CD8-positive, alpha-beta memory T cell (primary cell): ENCODE measurements around the gene KRT84. TPM values are rescaled to one million over a fixed set of nuclear protein-coding genes. Genes with fewer than 3 reads are reported as not detected.
A peak's percentile ranks its signal among the peaks of the same experiment; 100 is the strongest.

Source experiments
- CTCF ChIA-PET: fragments of 350-600 bp; sonication (Branson Sonifier 250); formaldehyde crosslinking; loops from one replicate; lab custom pipeline; 2021; ENCODE audit warnings: antibody characterized with exemption; lab: Charles Lee
- POLR2A ChIA-PET: fragments of 350-600 bp; sonication (Branson Sonifier 250); formaldehyde crosslinking; loops from one replicate; lab custom pipeline; 2021; ENCODE audit warnings: antibody characterized with exemption; lab: Charles Lee
- DNase-seq, 5 donors: peaks; one replicate each; pipeline versions ENCODE4 v3.0.0 to v3.0.0-alpha.2; 2020 to 2022; ENCODE audit warnings: mixed read lengths in 1 of 5
- H3K27ac ChIP-seq: one replicate; pipeline ENCODE4 v1.7.0; 2013; ENCODE audit warnings: low read depth, mild to moderate bottlenecking, low read length, moderate library complexity
- H3K27me3 ChIP-seq: 2 replicates; pipeline ENCODE4 v1.7.0; 2013; ENCODE audit warnings: low read length, mild to moderate bottlenecking; ENCODE audit not compliant: insufficient read depth, poor library complexity, severe bottlenecking
- H3K36me3 ChIP-seq: 2 replicates; pipeline ENCODE4 v1.7.0; 2013; ENCODE audit warnings: mild to moderate bottlenecking, low read length, moderate library complexity; ENCODE audit not compliant: insufficient read depth
- H3K4me1 ChIP-seq: 2 replicates; pipeline ENCODE4 v1.7.0; 2013; ENCODE audit warnings: mild to moderate bottlenecking, low read length, moderate library complexity; ENCODE audit not compliant: insufficient read depth
- H3K4me3 ChIP-seq: 2 replicates; pipeline ENCODE4 v1.7.0; 2013; ENCODE audit warnings: mild to moderate bottlenecking, low read length
- H3K9me3 ChIP-seq: 2 replicates; pipeline ENCODE4 v1.7.0; 2013; ENCODE audit warnings: mild to moderate bottlenecking, low read length
- H3K27ac Mint-ChIP-seq, 8 donors: one replicate each; pipeline ENCODE4 v1.8.0; 2020 to 2021; ENCODE audit warnings: mixed read lengths in 8 of 8, mild to moderate bottlenecking in 6 of 8, inconsistent platforms in 3 of 8, moderate library complexity in 3 of 8
- H3K27me3 Mint-ChIP-seq, 2 donors: one replicate each; pipeline ENCODE4 v1.8.0; 2020 to 2021; ENCODE audit warnings: mixed read lengths in 2 of 2, mild to moderate bottlenecking in 1 of 2, moderate library complexity in 1 of 2
- H3K36me3 Mint-ChIP-seq, 3 donors: one replicate each; pipeline ENCODE4 v1.8.0; 2020 to 2021; ENCODE audit warnings: mixed read lengths in 3 of 3, inconsistent platforms in 1 of 3, mild to moderate bottlenecking in 1 of 3
- H3K4me1 Mint-ChIP-seq, 3 donors: one replicate each; pipeline ENCODE4 v1.8.0; 2020 to 2021; ENCODE audit warnings: mixed read lengths in 3 of 3, inconsistent platforms in 1 of 3, mild to moderate bottlenecking in 1 of 3
- H3K4me3 Mint-ChIP-seq, 7 donors: one replicate each; pipeline ENCODE4 v1.8.0; 2020 to 2021; ENCODE audit warnings: mixed read lengths in 7 of 7, mild to moderate bottlenecking in 6 of 7, moderate library complexity in 4 of 7, inconsistent platforms in 2 of 7
- H3K9me3 Mint-ChIP-seq, 5 donors: one replicate each; pipeline ENCODE4 v1.8.0; 2020 to 2022; ENCODE audit warnings: mixed read lengths in 5 of 5, mild to moderate bottlenecking in 3 of 5, moderate library complexity in 2 of 5, inconsistent platforms in 1 of 5
- polyA plus RNA-seq: library from polyadenylated mRNA; unstranded; fragments of 300-500 nt; fragmentation: Illumina TruSeq; gene quantifications from one replicate; pipeline ENCODE4 v1.2.3, GENCODE V29; 2021
- total RNA-seq, 2 experiments: library from RNA; stranded (reverse); gene quantifications; one replicate each; pipeline ENCODE4 v1.2.3, GENCODE V29; 2021

KRT84 gene, protein sequence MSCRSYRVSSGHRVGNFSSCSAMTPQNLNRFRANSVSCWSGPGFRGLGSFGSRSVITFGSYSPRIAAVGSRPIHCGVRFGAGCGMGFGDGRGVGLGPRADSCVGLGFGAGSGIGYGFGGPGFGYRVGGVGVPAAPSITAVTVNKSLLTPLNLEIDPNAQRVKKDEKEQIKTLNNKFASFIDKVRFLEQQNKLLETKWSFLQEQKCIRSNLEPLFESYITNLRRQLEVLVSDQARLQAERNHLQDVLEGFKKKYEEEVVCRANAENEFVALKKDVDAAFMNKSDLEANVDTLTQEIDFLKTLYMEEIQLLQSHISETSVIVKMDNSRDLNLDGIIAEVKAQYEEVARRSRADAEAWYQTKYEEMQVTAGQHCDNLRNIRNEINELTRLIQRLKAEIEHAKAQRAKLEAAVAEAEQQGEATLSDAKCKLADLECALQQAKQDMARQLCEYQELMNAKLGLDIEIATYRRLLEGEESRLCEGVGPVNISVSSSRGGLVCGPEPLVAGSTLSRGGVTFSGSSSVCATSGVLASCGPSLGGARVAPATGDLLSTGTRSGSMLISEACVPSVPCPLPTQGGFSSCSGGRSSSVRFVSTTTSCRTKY
- not detected for total RNA-seq
- not detected for polyA plus RNA-seq

DNA sequence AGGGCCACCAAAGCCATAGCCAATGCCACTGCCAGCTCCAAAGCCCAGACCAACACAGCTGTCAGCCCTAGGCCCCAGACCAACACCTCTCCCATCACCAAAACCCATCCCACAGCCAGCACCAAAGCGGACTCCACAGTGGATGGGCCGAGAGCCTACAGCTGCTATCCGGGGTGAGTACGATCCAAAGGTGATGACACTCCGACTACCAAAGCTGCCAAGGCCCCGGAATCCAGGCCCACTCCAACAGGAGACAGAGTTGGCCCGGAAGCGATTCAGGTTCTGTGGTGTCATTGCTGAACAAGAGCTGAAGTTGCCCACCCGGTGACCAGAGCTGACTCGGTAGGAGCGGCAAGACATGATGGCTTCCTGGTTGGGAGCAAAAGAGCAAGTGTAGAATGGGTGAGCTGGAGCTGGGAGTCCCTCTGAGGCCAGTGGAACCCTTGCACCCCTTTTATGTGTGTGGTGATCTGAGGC is at the start of gene KRT84:
Gene KRT84 (minus strand): TSS at position 427 of the 477 bp plus-strand sequence. CDS start 67 bp downstream, at position 360.
- Mint-ChIP-seq H3K4me3 (no peak within 1 kb of the TSS), H3K4me1 (peaks cover 6 to 19% (median 16%) of the 10 kb centered on the region in 3 donors), H3K9me3 (no peaks in the 10 kb centered on the region), H3K27me3 (peaks cover 0 to 6% of the 10 kb centered on the region in 2 donors), H3K27ac (peak within 1 kb of the TSS in 1 of 8 donors; percentile 12), H3K36me3 (no peaks in the 10 kb centered on the region)
- Histone ChIP-seq H3K9me3 (no peaks in the 10 kb centered on the region), H3K4me1 (no peaks in the 10 kb centered on the region), H3K36me3 (no peaks in the 10 kb centered on the region), H3K27me3 (no peaks in the 10 kb centered on the region), H3K4me3 (no peak within 1 kb of the TSS), H3K27ac (no peak within 1 kb of the TSS)
- POLR2A ChIA-PET: no interaction called here
- CTCF ChIA-PET: interaction anchor here (2.0 kb wide), 1 partner anchor 8 kb away, joined by 4 read pairs; no protein-coding TSS in a partner anchor
- no peak for DNase-seq

DNA sequence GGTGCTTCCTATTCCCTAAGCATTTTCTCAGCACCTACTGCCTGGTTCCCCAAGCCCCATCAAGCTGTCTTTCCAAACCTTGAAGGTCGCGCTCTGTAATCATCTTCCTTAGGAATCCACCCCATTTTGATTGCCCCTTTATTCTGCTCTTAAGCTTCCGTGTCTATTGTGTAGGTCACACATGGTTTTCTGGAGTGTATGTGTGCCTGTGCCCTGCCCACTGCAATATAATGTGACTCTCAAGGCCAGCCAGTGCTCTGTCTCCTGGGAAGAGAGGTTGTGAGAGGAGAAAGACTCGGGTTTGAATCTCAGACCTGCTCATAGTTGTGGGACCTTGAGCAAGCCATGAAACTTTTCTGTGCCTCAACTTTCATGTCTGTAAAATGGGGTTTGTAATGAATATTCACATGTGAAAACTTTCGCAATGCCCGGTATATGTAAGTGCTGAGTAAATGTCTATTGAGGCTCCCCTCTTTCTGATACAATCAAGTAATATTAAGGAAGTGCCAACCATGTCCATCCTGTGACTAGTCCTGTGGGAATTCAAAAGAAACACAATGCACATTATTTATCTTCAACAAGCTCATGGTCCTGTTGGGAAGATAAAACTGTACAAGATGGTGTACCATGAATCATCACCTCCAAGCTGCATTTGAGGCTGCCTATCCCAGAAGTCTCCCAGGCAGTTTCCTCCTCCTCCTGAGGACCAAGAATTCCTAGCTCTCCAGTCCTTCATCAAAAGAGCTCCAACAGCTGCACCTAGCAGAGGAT is 49.5 kb upstream of the KRT84 start:
- no peak overlapping the region for H3K27ac Mint-ChIP-seq
- peaks cover 17 to 58% of the 10 kb centered on the region in 2 donors for H3K27me3 Mint-ChIP-seq
- no peaks in the 10 kb centered on the region for H3K4me1 Mint-ChIP-seq
- Histone ChIP-seq H3K9me3 (no peaks in the 10 kb centered on the region), H3K36me3 (no peaks in the 10 kb centered on the region), H3K4me3 (no peak overlapping the region), H3K4me1 (no peaks in the 10 kb centered on the region), H3K27me3 (peaks cover 11% of the 10 kb centered on the region), H3K27ac (no peak overlapping the region)
- DNase-seq: no peak
- CTCF ChIA-PET: no interaction called here
- no peak overlapping the region for H3K4me3 Mint-ChIP-seq
- POLR2A ChIA-PET: no interaction called here
- no peaks in the 10 kb centered on the region for H3K9me3 Mint-ChIP-seq
- no peaks in the 10 kb centered on the region for H3K36me3 Mint-ChIP-seq

- Histone ChIP-seq H3K9me3 (no peaks in the 10 kb centered on the region), H3K27me3 (peaks cover 11% of the 10 kb centered on the region), H3K36me3 (no peaks in the 10 kb centered on the region), H3K4me3 (no peak within 1 kb of the TSS), H3K4me1 (no peaks in the 10 kb centered on the region), H3K27ac (no peak within 1 kb of the TSS)
- Mint-ChIP-seq H3K4me3 (no peak within 1 kb of the TSS), H3K36me3 (no peaks in the 10 kb centered on the region), H3K4me1 (no peaks in the 10 kb centered on the region), H3K9me3 (no peaks in the 10 kb centered on the region), H3K27me3 (peaks cover 15 to 59% of the 10 kb centered on the region in 2 donors), H3K27ac (no peak within 1 kb of the TSS)
- CTCF ChIA-PET: no interaction called here
- POLR2A ChIA-PET: no interaction called here
- no peak for DNase-seq
Observed at GRCh38 chr12:52434081-52434733, 48.8 kb upstream of the KRT84 start, which contains the start of gene KRT75. TSS of gene KRT75 (minus strand) at chr12:52434371. CDS start at chr12:52434304, 67 bp downstream.

- Mint-ChIP-seq H3K4me1 (no peaks in the 10 kb centered on the region), H3K4me3 (no peak overlapping the region), H3K27me3 (peaks cover 18 to 65% of the 10 kb centered on the region in 2 donors), H3K36me3 (no peaks in the 10 kb centered on the region), H3K9me3 (no peaks in the 10 kb centered on the region), H3K27ac (no peak overlapping the region)
- H3K9me3 ChIP-seq: no peaks in the 10 kb centered on the region
- ChIA-PET CTCF (no interaction called here), POLR2A (no interaction called here)
- no peaks in the 10 kb centered on the region for H3K4me1 ChIP-seq
- no peak for DNase-seq
- H3K36me3 ChIP-seq: no peaks in the 10 kb centered on the region
- no peak overlapping the region for H3K27ac ChIP-seq
- H3K4me3 ChIP-seq: no peak overlapping the region
- peaks cover 11% of the 10 kb centered on the region for H3K27me3 ChIP-seq
Observed at GRCh38 chr12:52433501-52434080, 48.1 kb upstream of the KRT84 start.

DNA sequence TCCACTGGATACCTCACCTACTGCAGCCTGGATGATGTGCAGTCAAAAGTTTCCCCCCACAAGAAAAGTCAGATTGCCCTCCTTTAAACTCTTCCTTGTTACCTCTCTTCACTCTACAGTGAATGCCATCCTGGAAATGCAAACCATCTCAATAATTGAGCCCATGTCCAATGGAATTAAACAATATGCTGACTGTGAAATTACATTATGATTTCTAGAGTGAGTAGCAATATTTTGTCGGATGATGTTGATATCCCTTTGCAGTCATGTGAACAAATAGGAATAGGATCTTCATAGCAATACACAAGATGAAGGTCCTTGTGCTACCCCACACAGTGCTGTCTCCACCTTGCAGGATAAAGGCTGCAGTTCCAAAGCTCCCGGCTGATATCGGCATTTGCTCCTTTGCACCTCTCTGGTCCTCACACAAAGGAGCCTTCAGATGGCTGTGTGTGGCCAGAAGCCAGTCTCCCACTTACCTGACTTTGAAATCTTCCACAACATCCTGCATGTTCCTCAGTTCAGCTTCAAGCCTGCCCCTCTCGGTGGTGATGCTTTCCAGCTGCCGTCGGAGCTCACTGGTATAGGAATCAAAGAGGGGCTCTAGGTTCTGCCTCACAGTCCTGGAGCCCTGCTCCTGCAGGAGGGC is 47.2 kb upstream of the KRT84 start:
- H3K4me1 ChIP-seq: no peaks in the 10 kb centered on the region
- no peaks in the 10 kb centered on the region for H3K36me3 ChIP-seq
- Mint-ChIP-seq H3K4me1 (no peaks in the 10 kb centered on the region), H3K36me3 (no peaks in the 10 kb centered on the region), H3K9me3 (no peaks in the 10 kb centered on the region), H3K27ac (no peak overlapping the region), H3K4me3 (no peak overlapping the region), H3K27me3 (peaks cover 18 to 65% of the 10 kb centered on the region in 2 donors)
- DNase-seq: no peak
- H3K9me3 ChIP-seq: no peaks in the 10 kb centered on the region
- no peak overlapping the region for H3K4me3 ChIP-seq
- CTCF ChIA-PET: no interaction called here
- peaks cover 11% of the 10 kb centered on the region for H3K27me3 ChIP-seq
- no peak overlapping the region for H3K27ac ChIP-seq
- POLR2A ChIA-PET: no interaction called here

GRCh38 chr12:52428121-52428520 is 42.7 kb upstream of the KRT84 start:
- Histone ChIP-seq H3K9me3 (no peaks in the 10 kb centered on the region), H3K4me1 (no peaks in the 10 kb centered on the region), H3K27ac (no peak overlapping the region), H3K4me3 (no peak overlapping the region), H3K27me3 (peaks cover 11% of the 10 kb centered on the region), H3K36me3 (no peaks in the 10 kb centered on the region)
- H3K27ac Mint-ChIP-seq: no peak overlapping the region
- no peaks in the 10 kb centered on the region for H3K9me3 Mint-ChIP-seq
- H3K36me3 Mint-ChIP-seq: no peaks in the 10 kb centered on the region
- DNase-seq: no peak
- H3K4me3 Mint-ChIP-seq: no peak overlapping the region
- ChIA-PET POLR2A (no interaction called here), CTCF (interaction anchor here (1.2 kb wide), 1 partner anchor 14 kb away, joined by 5 read pairs; no protein-coding TSS in a partner anchor)
- H3K27me3 Mint-ChIP-seq: peaks cover 18 to 51% of the 10 kb centered on the region in 2 donors
- H3K4me1 Mint-ChIP-seq: no peaks in the 10 kb centered on the region

GRCh38 chr12:52427083-52427482 is 41.6 kb upstream of the KRT84 start:
- no peak overlapping the region for H3K27ac ChIP-seq
- Mint-ChIP-seq H3K9me3 (no peaks in the 10 kb centered on the region), H3K36me3 (no peaks in the 10 kb centered on the region), H3K4me3 (no peak overlapping the region), H3K4me1 (no peaks in the 10 kb centered on the region), H3K27ac (no peak overlapping the region), H3K27me3 (peaks cover 13 to 50% of the 10 kb centered on the region in 2 donors)
- no peak for DNase-seq
- CTCF ChIA-PET: interaction anchor here (1.2 kb wide), 1 partner anchor 13 kb away, joined by 5 read pairs; no protein-coding TSS in a partner anchor
- no peaks in the 10 kb centered on the region for H3K36me3 ChIP-seq
- H3K27me3 ChIP-seq: peaks cover 11% of the 10 kb centered on the region
- H3K4me3 ChIP-seq: no peak overlapping the region
- POLR2A ChIA-PET: no interaction called here
- no peaks in the 10 kb centered on the region for H3K9me3 ChIP-seq
- no peaks in the 10 kb centered on the region for H3K4me1 ChIP-seq
